Fibroblast of lung (primary cell): ENCODE results near the gene BTNL9.

Experiments
- EZH2 ChIP-seq: IDR thresholded peaks from 2 replicates; pipeline ENCODE4 v1.5.1; 2012; ENCODE audit warnings: low read length, control low read depth, mild to moderate bottlenecking; ENCODE audit errors: missing control alignments
- TF ChIP-seq, protein P1 (sequence below), 2 donors: IDR thresholded peaks in 1 of 2; conservative IDR thresholded peaks in 1 of 2; 1 replicate in 1 of 2; 2 replicates in 1 of 2; pipeline ENCODE4 v1.5.1; 2011 to 2012; ENCODE audit warnings: low read length in 2 of 2, control low read depth in 1 of 2, inconsistent platforms in 1 of 2, low read depth in 1 of 2, mild to moderate bottlenecking in 1 of 2

DNA sequence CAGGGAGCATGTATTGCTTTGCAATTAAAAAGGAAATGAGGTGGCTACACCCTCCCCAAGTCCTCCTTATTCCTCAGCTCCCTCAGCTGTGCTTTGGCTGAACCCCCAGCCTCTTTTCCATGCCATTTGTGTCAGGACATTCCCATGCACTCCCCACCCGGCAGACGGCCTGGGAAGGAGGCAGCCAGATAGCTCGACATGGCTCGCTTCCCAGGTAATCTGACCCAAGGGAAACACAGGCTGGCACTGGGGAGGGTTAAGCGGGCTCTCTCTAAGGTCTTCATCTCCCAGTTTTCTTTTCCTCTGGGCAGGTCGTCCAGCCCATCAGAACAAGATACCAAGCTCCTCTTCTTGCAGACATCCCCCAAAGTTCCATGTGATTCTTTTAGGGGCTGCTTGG lies 31.2 kb downstream of the BTNL9 start:
- no peak for TF ChIP-seq EZH2
- TF ChIP-seq, protein P1, sequence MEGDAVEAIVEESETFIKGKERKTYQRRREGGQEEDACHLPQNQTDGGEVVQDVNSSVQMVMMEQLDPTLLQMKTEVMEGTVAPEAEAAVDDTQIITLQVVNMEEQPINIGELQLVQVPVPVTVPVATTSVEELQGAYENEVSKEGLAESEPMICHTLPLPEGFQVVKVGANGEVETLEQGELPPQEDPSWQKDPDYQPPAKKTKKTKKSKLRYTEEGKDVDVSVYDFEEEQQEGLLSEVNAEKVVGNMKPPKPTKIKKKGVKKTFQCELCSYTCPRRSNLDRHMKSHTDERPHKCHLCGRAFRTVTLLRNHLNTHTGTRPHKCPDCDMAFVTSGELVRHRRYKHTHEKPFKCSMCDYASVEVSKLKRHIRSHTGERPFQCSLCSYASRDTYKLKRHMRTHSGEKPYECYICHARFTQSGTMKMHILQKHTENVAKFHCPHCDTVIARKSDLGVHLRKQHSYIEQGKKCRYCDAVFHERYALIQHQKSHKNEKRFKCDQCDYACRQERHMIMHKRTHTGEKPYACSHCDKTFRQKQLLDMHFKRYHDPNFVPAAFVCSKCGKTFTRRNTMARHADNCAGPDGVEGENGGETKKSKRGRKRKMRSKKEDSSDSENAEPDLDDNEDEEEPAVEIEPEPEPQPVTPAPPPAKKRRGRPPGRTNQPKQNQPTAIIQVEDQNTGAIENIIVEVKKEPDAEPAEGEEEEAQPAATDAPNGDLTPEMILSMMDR (conservative IDR thresholded peaks at IDR 0.05 in 1 of 2, IDR thresholded peaks at IDR 0.05 in 1 of 2; ENCODE audit: low read depth in 1 of 2, low read length in 2 of 2), result no peak
